HAP-1 (cell line): ENCODE results near the gene UBXN1.

ENCODE experiments used
- DNase-seq, 2 experiments: peaks; one replicate each; pipeline ENCODE4 v3.0.0-alpha.2; 2016 to 2020; ENCODE audit warnings: low spot score in 2 of 2
- H3K27me3 ChIP-seq: fragments of 250-450 bp; sonication (Bioruptor Pico); 2 replicates; pipeline ENCODE4 v1.5.1; 2020; ENCODE audit warnings: low read depth, mild to moderate bottlenecking, moderate library complexity
- H3K36me3 ChIP-seq: fragments of 250-450 bp; sonication (Bioruptor Pico); replicated peaks from 2 replicates; pipeline ENCODE4 v1.5.1; 2020; ENCODE audit warnings: mild to moderate bottlenecking
- H3K4me1 ChIP-seq: fragments of 250-450 bp; sonication (Bioruptor Pico); 2 replicates; pipeline ENCODE4 v1.5.1; 2020; ENCODE audit warnings: mild to moderate bottlenecking
- H3K4me3 ChIP-seq: fragments of 250-450 bp; sonication (Bioruptor Pico); 2 replicates; pipeline ENCODE4 v1.5.1; 2020; ENCODE audit warnings: mild to moderate bottlenecking, moderate library complexity
- H3K9me3 ChIP-seq: fragments of 250-450 bp; sonication (Bioruptor Pico); 2 replicates; pipeline ENCODE4 v1.5.1; 2020; ENCODE audit warnings: mild to moderate bottlenecking, moderate library complexity
- in situ Hi-C: fragments of 300-500 bp; cut with MboI; formaldehyde crosslinking; loops from 3 replicates; pipeline ENCODE4 v1.14.3; 2020; ENCODE audit warnings: low sequenced_read_pairs, inconsistent platforms, mixed read lengths

Gene UBXN1

DNA sequence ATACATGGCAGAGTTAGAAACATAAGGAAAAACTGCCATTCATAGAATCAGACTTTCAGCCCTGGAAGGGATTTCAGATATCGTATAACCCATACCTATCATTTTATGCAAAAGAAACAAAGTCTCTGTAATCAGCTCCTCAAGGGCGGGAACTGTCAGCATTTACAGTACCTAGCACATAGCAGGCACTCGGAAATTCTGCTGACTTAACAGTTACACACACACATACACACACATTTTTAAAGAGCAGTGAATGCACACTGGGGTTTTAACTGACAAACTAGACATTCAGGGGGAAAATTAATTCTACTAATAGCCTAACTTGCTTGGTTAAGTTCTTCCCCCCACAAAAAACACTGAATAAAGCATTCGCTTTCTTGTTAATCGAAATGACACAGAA, 37.3 kb upstream of the UBXN1 start:
- Histone ChIP-seq H3K4me3 (no peak overlapping the region), H3K36me3 (peaks cover 90% of the 10 kb centered on the region), H3K27me3 (no peaks in the 10 kb centered on the region), H3K9me3 (no peaks in the 10 kb centered on the region), H3K4me1 (no peaks in the 10 kb centered on the region)
- DNase-seq: no peak
- in situ Hi-C loops: no loop called here

GRCh38 chr11:62715150-62716130, 36.6 kb upstream of the UBXN1 start:
- Histone ChIP-seq H3K36me3 (peaks cover 93% of the 10 kb centered on the region), H3K4me1 (no peaks in the 10 kb centered on the region), H3K27me3 (no peaks in the 10 kb centered on the region), H3K4me3 (no peak overlapping the region), H3K9me3 (no peaks in the 10 kb centered on the region)
- in situ Hi-C loops: no loop called here
- no peak for DNase-seq

DNA sequence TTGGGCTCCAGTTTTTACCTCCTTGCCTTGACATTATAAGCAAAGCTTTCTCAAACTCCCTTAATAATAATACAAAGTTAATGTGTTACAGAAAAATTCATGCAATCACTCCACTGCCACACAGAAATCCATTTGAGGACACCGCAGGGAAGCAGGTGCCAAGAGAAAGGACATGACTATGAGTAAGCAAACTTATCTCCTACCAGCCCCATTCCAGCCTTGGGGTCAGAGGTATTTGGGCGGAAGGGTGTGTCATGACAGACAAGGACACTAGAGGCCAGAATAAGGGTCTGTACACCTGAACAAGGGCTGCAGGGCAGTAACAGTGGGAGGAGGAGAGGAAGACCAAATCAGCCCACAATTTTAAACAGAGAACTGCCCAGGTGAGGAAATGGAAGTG, 34.5 kb upstream of the UBXN1 start:
- Histone ChIP-seq H3K27me3 (no peaks in the 10 kb centered on the region), H3K9me3 (no peaks in the 10 kb centered on the region), H3K36me3 (peaks cover 94% of the 10 kb centered on the region), H3K4me3 (no peak overlapping the region), H3K4me1 (no peaks in the 10 kb centered on the region)
- no peak for DNase-seq
- in situ Hi-C loops: no loop called here

GRCh38 chr11:62712861-62713260, 34.0 kb upstream of the UBXN1 start:
- H3K36me3 ChIP-seq: peaks cover 94% of the 10 kb centered on the region
- no peak overlapping the region for H3K4me3 ChIP-seq
- no peaks in the 10 kb centered on the region for H3K4me1 ChIP-seq
- no peak for DNase-seq
- in situ Hi-C loops: no loop called here
- no peaks in the 10 kb centered on the region for H3K9me3 ChIP-seq
- no peaks in the 10 kb centered on the region for H3K27me3 ChIP-seq

DNA sequence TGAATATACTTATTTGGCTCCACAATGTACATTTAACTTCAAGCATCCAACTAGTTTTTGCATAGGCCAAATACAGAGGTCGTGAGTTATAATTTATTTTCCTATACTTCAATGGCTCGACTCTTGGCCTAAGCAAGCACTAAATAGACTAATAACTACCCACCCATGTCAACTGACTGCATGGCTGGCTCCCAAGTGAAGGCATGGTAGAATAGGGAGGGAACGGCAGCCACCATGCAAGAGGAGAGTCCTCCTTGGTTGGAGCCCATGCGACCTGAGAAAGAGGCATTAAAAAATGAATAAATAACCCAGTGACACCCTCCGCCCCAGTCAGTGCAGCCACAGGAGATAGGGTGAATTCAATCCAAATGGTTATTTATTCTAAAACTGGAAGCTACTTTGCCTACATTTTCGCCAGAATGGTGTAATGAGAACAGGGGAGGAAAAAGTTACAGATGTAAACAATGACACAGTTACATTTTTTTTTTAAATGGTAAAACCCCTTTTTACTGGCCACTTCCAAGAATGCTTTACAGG, 33.5 kb upstream of the UBXN1 start:
- Histone ChIP-seq H3K4me3 (no peak overlapping the region), H3K9me3 (no peaks in the 10 kb centered on the region), H3K27me3 (no peaks in the 10 kb centered on the region), H3K4me1 (no peaks in the 10 kb centered on the region), H3K36me3 (peaks cover 94% of the 10 kb centered on the region)
- in situ Hi-C loops: no loop called here
- DNase-seq: no peak

DNA sequence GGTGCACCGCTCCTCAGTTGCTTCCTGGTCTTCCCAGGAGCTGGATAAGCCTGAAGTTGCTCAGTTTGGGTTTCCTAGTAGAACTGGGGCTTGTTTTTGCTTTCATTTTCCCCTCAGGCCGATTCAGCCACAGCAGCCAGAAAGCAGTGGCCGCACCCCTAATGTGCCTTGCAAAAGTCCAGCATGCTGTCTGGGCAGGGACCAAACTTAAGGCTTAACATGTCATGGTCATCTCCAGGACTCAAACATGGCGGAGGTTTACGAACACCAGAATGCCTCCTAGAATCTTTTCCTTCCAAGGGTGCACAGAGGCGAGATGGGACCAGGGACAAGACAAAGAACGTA, 31.1 kb upstream of the UBXN1 start:
- no peak for DNase-seq
- Histone ChIP-seq H3K4me3 (no peak overlapping the region), H3K9me3 (no peaks in the 10 kb centered on the region), H3K36me3 (peaks cover 85% of the 10 kb centered on the region), H3K27me3 (no peaks in the 10 kb centered on the region), H3K4me1 (peaks cover 11% of the 10 kb centered on the region)
- in situ Hi-C loops: no loop called here

- H3K9me3 ChIP-seq: no peaks in the 10 kb centered on the region
- in situ Hi-C loops: no loop called here
- H3K4me3 ChIP-seq: no peak overlapping the region
- peaks cover 11% of the 10 kb centered on the region for H3K4me1 ChIP-seq
- H3K27me3 ChIP-seq: no peaks in the 10 kb centered on the region
- no peak for DNase-seq
- peaks cover 85% of the 10 kb centered on the region for H3K36me3 ChIP-seq
These were observed 30.6 kb upstream of the UBXN1 start for GRCh38 chr11:62709247-62710000.

GRCh38 chr11:62708793-62709192, 29.9 kb upstream of the UBXN1 start:
- H3K36me3 ChIP-seq: peaks cover 81% of the 10 kb centered on the region
- H3K4me1 ChIP-seq: peaks cover 11% of the 10 kb centered on the region
- no peaks in the 10 kb centered on the region for H3K9me3 ChIP-seq
- DNase-seq: no peak
- H3K4me3 ChIP-seq: no peak overlapping the region
- in situ Hi-C loops: no loop called here
- no peaks in the 10 kb centered on the region for H3K27me3 ChIP-seq

- Histone ChIP-seq H3K9me3 (no peaks in the 10 kb centered on the region), H3K4me3 (no peak overlapping the region), H3K36me3 (peaks cover 81% of the 10 kb centered on the region), H3K4me1 (peaks cover 11% of the 10 kb centered on the region), H3K27me3 (no peaks in the 10 kb centered on the region)
- DNase-seq: no peak
- in situ Hi-C loops: no loop called here
These were observed 29.5 kb upstream of the UBXN1 start for GRCh38 chr11:62708392-62708791.

GRCh38 chr11:62707277-62707861, 28.5 kb upstream of the UBXN1 start, which contains the start of the genes BSCL2 and GNG3:
TSS of gene BSCL2 (minus strand) at chr11:62707424. CDS start at chr11:62707195, 229 bp downstream.
TSS of gene GNG3 (plus strand) at chr11:62707676. CDS start at chr11:62708296, 620 bp downstream.
- H3K27me3 ChIP-seq: no peaks in the 10 kb centered on the region
- no peaks in the 10 kb centered on the region for H3K9me3 ChIP-seq
- in situ Hi-C loops: no loop called here
- H3K36me3 ChIP-seq: peaks cover 73% of the 10 kb centered on the region
- peak in 1 of 2 experiments; percentile 51 for DNase-seq
- peaks cover 11% of the 10 kb centered on the region for H3K4me1 ChIP-seq
- H3K4me3 ChIP-seq: peak within 1 kb of the TSS; percentile 68

DNA sequence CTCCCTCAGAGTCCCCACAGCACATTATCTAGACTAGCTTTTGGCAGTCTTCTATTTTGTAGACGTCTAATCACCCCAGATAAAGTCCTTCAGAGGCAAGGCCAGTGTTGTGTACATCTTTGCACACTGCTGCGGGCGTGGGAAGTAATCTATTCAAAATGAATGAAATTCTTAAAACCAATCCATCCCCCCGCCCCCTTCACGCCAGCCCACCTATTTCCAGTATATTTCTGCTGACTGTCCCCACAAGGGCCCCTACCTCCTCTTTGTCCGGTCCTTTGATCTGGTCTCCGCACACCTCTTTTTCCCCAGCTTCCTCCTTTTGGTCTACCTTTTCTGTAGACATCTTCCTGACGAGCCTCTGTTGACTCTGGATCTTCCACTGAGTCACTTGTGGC, 28.0 kb upstream of the UBXN1 start:
- Histone ChIP-seq H3K36me3 (peaks cover 73% of the 10 kb centered on the region), H3K27me3 (no peaks in the 10 kb centered on the region), H3K4me1 (peaks cover 11% of the 10 kb centered on the region), H3K4me3 (no peak overlapping the region), H3K9me3 (no peaks in the 10 kb centered on the region)
- in situ Hi-C loops: no loop called here
- no peak for DNase-seq

GRCh38 chr11:62705880-62706849, 27.3 kb upstream of the UBXN1 start:
- in situ Hi-C loops: no loop called here

GRCh38 chr11:62705413-62705812, 26.5 kb upstream of the UBXN1 start:
- H3K4me3 ChIP-seq: peak overlapping the region; percentile 68
- no peak for DNase-seq
- no peaks in the 10 kb centered on the region for H3K9me3 ChIP-seq
- H3K4me1 ChIP-seq: peaks cover 11% of the 10 kb centered on the region
- H3K27me3 ChIP-seq: no peaks in the 10 kb centered on the region
- H3K36me3 ChIP-seq: peaks cover 73% of the 10 kb centered on the region
- in situ Hi-C loops: no loop called here

More at GRCh38 chr11:62705880-62706849, 27.3 kb upstream of the UBXN1 start:
- Histone ChIP-seq H3K36me3 (peaks cover 73% of the 10 kb centered on the region), H3K9me3 (no peaks in the 10 kb centered on the region), H3K27me3 (no peaks in the 10 kb centered on the region), H3K4me3 (peak overlapping the region; percentile 68), H3K4me1 (peaks cover 11% of the 10 kb centered on the region)
- DNase-seq: peak; percentile 84 to 94
